HG03196 (cell line): ENCODE results near the gene ADORA1.

Experiments
- ATAC-seq: cut with Tn5 transposase; IDR thresholded peaks from one replicate; pipeline ENCODE4 v1.9.1; 2021; ENCODE audit not compliant: unreplicated experiment

ADORA1 gene

GRCh38 chr1:203156280-203156679 is 28.8 kb downstream of the ADORA1 start:
- ATAC-seq: no peak

GRCh38 chr1:203158423-203158822 is 30.9 kb downstream of the ADORA1 start:
- no peak for ATAC-seq

GRCh38 chr1:203158960-203159665 is 31.6 kb downstream of the ADORA1 start:
- ATAC-seq: no peak

- no peak for ATAC-seq
These were observed 32.3 kb downstream of the ADORA1 start for GRCh38 chr1:203159844-203160243.

- no peak for ATAC-seq
These were observed 33.6 kb downstream of the ADORA1 start for GRCh38 chr1:203161175-203161574.

GRCh38 chr1:203161703-203162102 is 34.2 kb downstream of the ADORA1 start:
- no peak for ATAC-seq

- ATAC-seq: no peak
These were observed 34.9 kb downstream of the ADORA1 start for GRCh38 chr1:203162403-203162802.

GRCh38 chr1:203163891-203164635 is 36.5 kb downstream of the ADORA1 start:
- ATAC-seq: no peak

GRCh38 chr1:203165101-203165799 is 37.7 kb downstream of the ADORA1 start:
- no peak for ATAC-seq

- no peak for ATAC-seq
These were observed 38.3 kb downstream of the ADORA1 start for GRCh38 chr1:203165800-203166161.

- no peak for ATAC-seq
These were observed 38.8 kb downstream of the ADORA1 start for GRCh38 chr1:203166192-203166940.

GRCh38 chr1:203167026-203167912 is 39.7 kb downstream of the ADORA1 start:
- no peak for ATAC-seq

- ATAC-seq: no peak
These were observed 40.3 kb downstream of the ADORA1 start for GRCh38 chr1:203167913-203168200.

GRCh38 chr1:203168256-203168786 is 40.8 kb downstream of the ADORA1 start:
- ATAC-seq: no peak

- no peak for ATAC-seq
These were observed 41.5 kb downstream of the ADORA1 start for GRCh38 chr1:203168991-203169390.

GRCh38 chr1:203169770-203170520 is 42.4 kb downstream of the ADORA1 start:
- no peak for ATAC-seq

- ATAC-seq: no peak
These were observed 43.3 kb downstream of the ADORA1 start for GRCh38 chr1:203170625-203171330.

- no peak for ATAC-seq
These were observed 44.0 kb downstream of the ADORA1 start for GRCh38 chr1:203171341-203172183.
